ENCODE measurements around the gene TEKT3. TPM values are rescaled to one million over a fixed set of nuclear protein-coding genes. Genes with fewer than 3 reads are reported as not detected.

TEKT3 gene
- total RNA-seq, 1 donor from 2014 or later = not detected

DNA sequence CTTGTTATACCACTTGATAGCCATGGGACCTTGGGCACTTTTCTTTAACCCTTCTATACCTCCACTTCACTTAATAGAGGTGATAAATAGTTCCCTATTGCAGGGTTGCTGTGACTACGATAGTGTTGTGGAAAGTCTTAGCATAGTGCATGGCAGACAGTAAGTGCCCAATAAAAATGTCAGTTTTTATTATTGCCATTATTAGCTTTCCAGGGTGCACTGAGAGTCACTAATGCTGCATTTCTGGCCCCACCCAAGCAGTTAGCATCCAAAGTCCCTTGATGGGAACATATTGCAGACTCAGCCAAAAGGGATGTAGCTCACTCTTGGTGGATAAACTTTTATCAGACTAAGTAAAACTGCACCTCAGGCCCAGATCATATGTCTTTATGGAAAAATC lies 41.5 kb upstream of the TEKT3 start:
- DNase-seq (no peak), ATAC-seq (no peak)
- no peaks in the 10 kb centered on the region for H3K9me3 ChIP-seq
- TF ChIP-seq, protein P1, sequence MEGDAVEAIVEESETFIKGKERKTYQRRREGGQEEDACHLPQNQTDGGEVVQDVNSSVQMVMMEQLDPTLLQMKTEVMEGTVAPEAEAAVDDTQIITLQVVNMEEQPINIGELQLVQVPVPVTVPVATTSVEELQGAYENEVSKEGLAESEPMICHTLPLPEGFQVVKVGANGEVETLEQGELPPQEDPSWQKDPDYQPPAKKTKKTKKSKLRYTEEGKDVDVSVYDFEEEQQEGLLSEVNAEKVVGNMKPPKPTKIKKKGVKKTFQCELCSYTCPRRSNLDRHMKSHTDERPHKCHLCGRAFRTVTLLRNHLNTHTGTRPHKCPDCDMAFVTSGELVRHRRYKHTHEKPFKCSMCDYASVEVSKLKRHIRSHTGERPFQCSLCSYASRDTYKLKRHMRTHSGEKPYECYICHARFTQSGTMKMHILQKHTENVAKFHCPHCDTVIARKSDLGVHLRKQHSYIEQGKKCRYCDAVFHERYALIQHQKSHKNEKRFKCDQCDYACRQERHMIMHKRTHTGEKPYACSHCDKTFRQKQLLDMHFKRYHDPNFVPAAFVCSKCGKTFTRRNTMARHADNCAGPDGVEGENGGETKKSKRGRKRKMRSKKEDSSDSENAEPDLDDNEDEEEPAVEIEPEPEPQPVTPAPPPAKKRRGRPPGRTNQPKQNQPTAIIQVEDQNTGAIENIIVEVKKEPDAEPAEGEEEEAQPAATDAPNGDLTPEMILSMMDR (IDR thresholded peaks at IDR 0.05) = no peak
- no peaks in the 10 kb centered on the region for H3K36me3 ChIP-seq
- intact Hi-C loops (cut with DNase I) = no loop called here
- H3K27me3 ChIP-seq = no peaks in the 10 kb centered on the region
- no peak overlapping the region for H3K4me3 ChIP-seq
- peaks cover 14% of the 10 kb centered on the region for H3K4me1 ChIP-seq
- H3K27ac ChIP-seq = no peak overlapping the region

DNA sequence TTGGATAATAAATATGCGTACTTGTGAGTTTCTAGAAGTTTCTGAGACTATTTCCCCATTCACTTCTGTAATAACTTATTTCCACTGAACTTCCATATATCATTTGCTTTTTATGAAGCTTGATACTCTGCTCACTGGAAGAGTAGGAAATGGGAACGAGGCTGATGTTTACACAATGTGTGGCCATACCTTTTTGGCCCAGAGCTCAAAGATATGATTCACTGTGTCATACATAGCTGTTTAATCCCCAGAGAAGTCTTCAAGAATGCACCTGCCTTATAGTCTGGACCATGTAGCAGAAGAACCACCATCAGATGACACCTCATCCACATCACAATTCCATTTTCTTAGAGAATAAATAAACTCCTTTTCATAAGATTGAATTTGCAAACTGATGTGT lies 40.3 kb upstream of the TEKT3 start:
- intact Hi-C loops (cut with DNase I) = no loop called here
- no peak for DNase-seq
- TF ChIP-seq, protein P1 (IDR thresholded peaks at IDR 0.05) = no peak
- Histone ChIP-seq H3K27ac (no peak overlapping the region), H3K27me3 (no peaks in the 10 kb centered on the region), H3K4me3 (no peak overlapping the region), H3K36me3 (no peaks in the 10 kb centered on the region), H3K4me1 (peaks cover 14% of the 10 kb centered on the region), H3K9me3 (no peaks in the 10 kb centered on the region)
- no peak for ATAC-seq

DNA sequence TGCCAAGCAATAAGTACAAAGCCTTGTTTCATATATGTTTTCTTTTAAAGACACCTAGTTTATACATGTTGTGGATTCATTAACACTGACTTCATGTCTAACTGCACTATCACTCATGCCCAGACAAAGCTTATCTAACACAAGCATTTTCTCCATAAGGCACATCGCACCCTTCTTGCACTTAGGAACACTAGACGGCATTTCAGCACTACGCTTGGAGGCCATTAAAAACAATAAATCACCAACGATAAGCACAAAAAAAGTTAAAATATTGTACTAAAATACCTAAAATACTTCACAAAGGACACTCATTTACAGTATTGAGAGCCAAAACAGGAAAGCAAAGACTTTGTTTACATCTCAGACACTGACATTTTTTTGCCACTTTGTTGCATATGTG lies 39.0 kb upstream of the TEKT3 start:
- no peak overlapping the region for H3K27ac ChIP-seq
- DNase-seq = no peak
- TF ChIP-seq, protein P1 (IDR thresholded peaks at IDR 0.05) = no peak
- H3K4me3 ChIP-seq = no peak overlapping the region
- no peak for ATAC-seq
- peaks cover 11% of the 10 kb centered on the region for H3K4me1 ChIP-seq
- H3K36me3 ChIP-seq = no peaks in the 10 kb centered on the region
- intact Hi-C loops (cut with DNase I) = no loop called here
- H3K27me3 ChIP-seq = no peaks in the 10 kb centered on the region
- H3K9me3 ChIP-seq = no peaks in the 10 kb centered on the region

DNA sequence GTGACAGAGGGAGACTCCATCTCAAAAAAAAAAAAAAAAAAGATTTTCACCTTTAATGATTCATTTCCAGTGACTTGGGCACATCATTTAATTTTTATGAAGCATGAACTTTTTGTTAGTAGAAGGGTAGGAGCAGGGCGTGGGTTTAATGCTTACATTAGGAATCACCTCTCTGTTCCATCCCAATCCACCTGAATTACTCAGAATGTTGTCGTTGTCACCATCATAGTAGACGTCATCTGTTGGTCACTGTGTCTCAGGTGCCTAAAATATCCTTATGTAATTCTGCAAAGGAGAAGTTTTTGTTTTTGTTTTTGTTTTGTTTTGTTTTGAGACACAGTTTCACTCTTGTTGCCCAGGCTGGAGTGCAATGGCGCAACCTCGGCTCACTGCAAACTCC lies 38.3 kb upstream of the TEKT3 start:
- H3K36me3 ChIP-seq = no peaks in the 10 kb centered on the region
- no peaks in the 10 kb centered on the region for H3K27me3 ChIP-seq
- H3K4me1 ChIP-seq = peaks cover 3% of the 10 kb centered on the region
- no peak overlapping the region for H3K27ac ChIP-seq
- no peak for ATAC-seq
- TF ChIP-seq, protein P1 (IDR thresholded peaks at IDR 0.05) = no peak
- H3K9me3 ChIP-seq = no peaks in the 10 kb centered on the region
- no peak overlapping the region for H3K4me3 ChIP-seq
- intact Hi-C loops (cut with DNase I) = no loop called here
- DNase-seq = no peak

DNA sequence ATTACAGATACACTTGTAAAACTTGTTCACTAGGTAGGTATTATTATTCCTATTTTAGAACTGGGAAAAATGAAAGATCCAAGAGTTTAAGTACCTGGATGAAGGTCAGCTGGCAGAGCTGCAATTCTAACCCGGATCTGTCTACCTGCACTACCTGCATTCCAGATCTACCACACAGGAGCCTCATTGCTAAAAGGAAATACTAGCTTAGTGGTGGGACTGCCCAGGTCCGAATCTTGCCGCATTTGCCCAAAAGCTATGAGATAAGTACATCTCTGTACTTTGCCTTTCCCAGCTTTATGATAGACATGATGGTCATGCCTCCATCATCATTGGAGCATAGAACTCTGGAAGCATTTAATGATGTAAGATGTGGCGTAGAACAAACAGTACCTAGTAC lies 36.8 kb upstream of the TEKT3 start:
- DNase-seq = no peak
- Histone ChIP-seq H3K4me3 (no peak overlapping the region), H3K36me3 (no peaks in the 10 kb centered on the region), H3K27ac (no peak overlapping the region), H3K9me3 (no peaks in the 10 kb centered on the region), H3K27me3 (no peaks in the 10 kb centered on the region), H3K4me1 (no peaks in the 10 kb centered on the region)
- no peak for ATAC-seq
- intact Hi-C loops (cut with DNase I) = no loop called here
- TF ChIP-seq, protein P1 (IDR thresholded peaks at IDR 0.05) = no peak

DNA sequence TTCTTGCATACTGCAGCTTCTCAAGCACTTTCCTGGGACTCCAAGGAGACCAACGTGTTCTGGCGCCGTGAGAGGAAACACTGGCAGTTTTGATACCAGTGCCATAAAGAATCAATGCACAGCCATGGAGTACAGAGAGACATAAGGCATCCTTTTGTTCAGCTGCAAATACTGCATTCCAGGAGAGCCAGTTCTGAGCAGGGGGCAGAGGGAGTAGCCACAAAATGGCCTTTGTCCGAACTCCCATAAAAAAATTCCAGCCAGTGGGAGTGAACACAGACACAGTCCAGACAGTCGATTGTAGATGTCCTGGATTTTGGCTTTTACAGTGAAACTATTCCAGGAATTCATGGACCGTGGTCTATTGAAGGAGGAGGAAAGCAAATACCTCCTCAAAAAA lies 36.2 kb upstream of the TEKT3 start:
- Histone ChIP-seq H3K36me3 (no peaks in the 10 kb centered on the region), H3K9me3 (no peaks in the 10 kb centered on the region), H3K4me1 (no peaks in the 10 kb centered on the region), H3K27ac (no peak overlapping the region), H3K4me3 (no peak overlapping the region), H3K27me3 (no peaks in the 10 kb centered on the region)
- ATAC-seq (peak; percentile 51), DNase-seq (no peak)
- TF ChIP-seq, protein P1 (IDR thresholded peaks at IDR 0.05) = no peak
- intact Hi-C loops (cut with DNase I) = no loop called here

Data from upper lobe of right lung (tissue), 1 donor.